A673 (cell line): ENCODE results near the gene RAET1E.

ENCODE experiments used
- EZH2 ChIP-seq: fragments of 200-600 bp; sonication (generic); IDR thresholded peaks from 2 replicates; pipeline ENCODE4 v1.6.1; 2017; ENCODE audit warnings: borderline replicate concordance, low read depth, mild to moderate bottlenecking, mixed read lengths, antibody characterized with exemption, low read length; ENCODE audit not compliant: poor library complexity, severe bottlenecking
- TF ChIP-seq, protein P1 (sequence below): fragments of 300-800, 200-600 bp; sonication (generic); conservative IDR thresholded peaks from 2 replicates; pipeline ENCODE4 v1.5.1; 2017; ENCODE audit warnings: low read depth, mild to moderate bottlenecking, antibody characterized with exemption, low read length, moderate library complexity, mixed read lengths

GRCh38 chr6:149891259-149891658, 6.7 kb downstream of the RAET1E start:
- TF ChIP-seq, protein P1, sequence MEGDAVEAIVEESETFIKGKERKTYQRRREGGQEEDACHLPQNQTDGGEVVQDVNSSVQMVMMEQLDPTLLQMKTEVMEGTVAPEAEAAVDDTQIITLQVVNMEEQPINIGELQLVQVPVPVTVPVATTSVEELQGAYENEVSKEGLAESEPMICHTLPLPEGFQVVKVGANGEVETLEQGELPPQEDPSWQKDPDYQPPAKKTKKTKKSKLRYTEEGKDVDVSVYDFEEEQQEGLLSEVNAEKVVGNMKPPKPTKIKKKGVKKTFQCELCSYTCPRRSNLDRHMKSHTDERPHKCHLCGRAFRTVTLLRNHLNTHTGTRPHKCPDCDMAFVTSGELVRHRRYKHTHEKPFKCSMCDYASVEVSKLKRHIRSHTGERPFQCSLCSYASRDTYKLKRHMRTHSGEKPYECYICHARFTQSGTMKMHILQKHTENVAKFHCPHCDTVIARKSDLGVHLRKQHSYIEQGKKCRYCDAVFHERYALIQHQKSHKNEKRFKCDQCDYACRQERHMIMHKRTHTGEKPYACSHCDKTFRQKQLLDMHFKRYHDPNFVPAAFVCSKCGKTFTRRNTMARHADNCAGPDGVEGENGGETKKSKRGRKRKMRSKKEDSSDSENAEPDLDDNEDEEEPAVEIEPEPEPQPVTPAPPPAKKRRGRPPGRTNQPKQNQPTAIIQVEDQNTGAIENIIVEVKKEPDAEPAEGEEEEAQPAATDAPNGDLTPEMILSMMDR, result no peak
- TF ChIP-seq EZH2, result no peak
